ENCODE results near the gene PPM1L.

- TF ChIP-seq POLR2A (IDR thresholded peaks at IDR 0.05; ENCODE audit: low read length): no peak
- no peak for TF ChIP-seq GATA1 (IDR thresholded peaks at IDR 0.05; ENCODE audit: low read depth, low read length)
Observed at GRCh38 chr3:160739079-160739478, 17.0 kb upstream of the PPM1L start.

All from erythroblast (primary cell).